Measurements from ENCODE around the gene MTMR11.

- TF ChIP-seq CTCF (IDR thresholded peaks at IDR 0.05) (no peak), POLR2A (IDR thresholded peaks at IDR 0.05) (no peak)
Observed at GRCh38 chr1:149926296-149926695, 10.4 kb downstream of the MTMR11 start.
